Kidney epithelial cell (primary cell): Measurements from ENCODE around the gene MED22. TPM values are rescaled to one million over a fixed set of nuclear protein-coding genes. Genes with fewer than 3 reads are reported as not detected.

Experiments
- DNase-seq: peaks from one replicate; pipeline ENCODE4 v3.0.0-alpha.2; 2010; ENCODE audit warnings: low read depth
- H3K27me3 ChIP-seq: 2 replicates; pipeline ENCODE4 v1.6.0; 2011; ENCODE audit warnings: low read length; ENCODE audit not compliant: control insufficient read depth, insufficient read depth
- H3K36me3 ChIP-seq: 2 replicates; pipeline ENCODE4 v1.5.1; 2011; ENCODE audit warnings: low read length; ENCODE audit not compliant: control insufficient read depth, insufficient read depth
- H3K4me3 ChIP-seq: 2 replicates; pipeline ENCODE4 v1.5.1; 2011; ENCODE audit warnings: low read depth, mild to moderate bottlenecking, control low read depth, low read length
- total RNA-seq: library from RNA; depleted of rRNA; stranded (reverse); fragments of >200 nt; gene quantifications from 2 replicates; pipeline ENCODE4 v1.2.3, GENCODE V29; 2015
- TF ChIP-seq, protein P1 (sequence below): IDR thresholded peaks from 2 replicates; pipeline ENCODE4 v1.5.1; 2011; ENCODE audit warnings: mild to moderate bottlenecking, moderate library complexity, low read length, control low read depth, inconsistent platforms; ENCODE audit not compliant: insufficient read depth, poor library complexity, severe bottlenecking

Gene MED22
- total RNA-seq, 1 donor from 2014 or later = 51.8 TPM

DNA sequence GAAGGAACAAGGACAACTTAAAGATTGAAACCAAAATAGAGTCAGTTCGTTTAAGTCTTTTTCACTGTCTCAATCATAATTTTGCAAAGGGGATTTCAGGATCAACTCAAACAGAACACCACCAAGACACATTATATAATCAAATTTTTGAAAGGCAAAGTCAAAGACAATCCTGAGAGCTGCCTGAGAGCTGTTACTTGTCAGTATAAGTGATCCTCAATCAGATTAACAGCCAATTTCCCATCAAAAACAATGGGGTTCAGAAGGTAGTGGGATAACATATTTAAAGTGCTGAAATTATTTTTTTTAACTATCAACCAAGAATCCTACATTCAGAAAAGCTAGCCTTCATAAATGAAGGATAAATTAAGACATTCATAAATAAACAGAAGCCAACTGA lies 53.7 kb downstream of the MED22 start:
- H3K4me3 ChIP-seq = no peak overlapping the region
- TF ChIP-seq, protein P1, sequence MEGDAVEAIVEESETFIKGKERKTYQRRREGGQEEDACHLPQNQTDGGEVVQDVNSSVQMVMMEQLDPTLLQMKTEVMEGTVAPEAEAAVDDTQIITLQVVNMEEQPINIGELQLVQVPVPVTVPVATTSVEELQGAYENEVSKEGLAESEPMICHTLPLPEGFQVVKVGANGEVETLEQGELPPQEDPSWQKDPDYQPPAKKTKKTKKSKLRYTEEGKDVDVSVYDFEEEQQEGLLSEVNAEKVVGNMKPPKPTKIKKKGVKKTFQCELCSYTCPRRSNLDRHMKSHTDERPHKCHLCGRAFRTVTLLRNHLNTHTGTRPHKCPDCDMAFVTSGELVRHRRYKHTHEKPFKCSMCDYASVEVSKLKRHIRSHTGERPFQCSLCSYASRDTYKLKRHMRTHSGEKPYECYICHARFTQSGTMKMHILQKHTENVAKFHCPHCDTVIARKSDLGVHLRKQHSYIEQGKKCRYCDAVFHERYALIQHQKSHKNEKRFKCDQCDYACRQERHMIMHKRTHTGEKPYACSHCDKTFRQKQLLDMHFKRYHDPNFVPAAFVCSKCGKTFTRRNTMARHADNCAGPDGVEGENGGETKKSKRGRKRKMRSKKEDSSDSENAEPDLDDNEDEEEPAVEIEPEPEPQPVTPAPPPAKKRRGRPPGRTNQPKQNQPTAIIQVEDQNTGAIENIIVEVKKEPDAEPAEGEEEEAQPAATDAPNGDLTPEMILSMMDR = no peak
- no peaks in the 10 kb centered on the region for H3K36me3 ChIP-seq

DNA sequence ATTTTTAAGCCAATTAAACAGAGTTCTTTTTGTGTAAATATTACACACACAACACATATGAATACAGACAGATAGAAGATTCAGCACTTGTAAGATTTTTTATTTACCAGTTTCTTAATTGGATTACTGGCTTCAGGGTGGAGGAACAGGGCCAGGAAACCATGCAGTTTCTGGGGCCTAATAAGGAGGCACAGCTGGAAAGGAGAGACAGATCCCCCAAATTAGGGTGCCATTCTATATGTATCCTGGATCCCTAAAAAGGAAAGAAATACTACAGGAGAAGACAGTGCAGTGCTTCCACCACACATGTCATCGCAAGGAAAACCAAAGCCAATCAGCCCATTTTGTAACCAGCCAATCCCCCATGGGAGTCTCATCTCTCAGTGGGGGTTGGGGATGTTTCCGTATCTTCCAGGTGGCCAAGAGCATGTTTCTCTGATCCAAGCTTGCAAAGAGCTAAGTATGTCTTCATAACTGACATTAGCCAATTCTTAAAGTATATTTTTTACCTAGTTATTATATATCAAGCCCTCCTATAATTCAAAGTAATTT lies 57.1 kb downstream of the MED22 start:
- H3K36me3 ChIP-seq = no peaks in the 10 kb centered on the region

More for the DNA sequence above, 53.7 kb downstream of the MED22 start:
- DNase-seq = no peak
- H3K27me3 ChIP-seq = no peaks in the 10 kb centered on the region

More for the DNA sequence above, 57.1 kb downstream of the MED22 start:
- Histone ChIP-seq H3K4me3 (no peak overlapping the region), H3K27me3 (no peaks in the 10 kb centered on the region)
- TF ChIP-seq, protein P1 = no peak
- no peak for DNase-seq

Other genes starting within 250 kb of the MED22 start
- gene RALGDS, start 226.9 kb downstream of the MED22 start, total RNA-seq = 39.9 and 43.7 TPM in 2 replicates
- 8.8 and 12.4 TPM in 2 replicates for gene GBGT1, start 184.2 kb downstream of the MED22 start, total RNA-seq
- not detected in 2 replicates for gene OBP2B, start 138.9 kb downstream of the MED22 start, total RNA-seq
- gene ABO, start 72.9 kb downstream of the MED22 start, total RNA-seq = 1.8 TPM in 2 replicates
- gene SURF6, start 11.9 kb downstream of the MED22 start, total RNA-seq = 17.4 and 30.8 TPM in 2 replicates
- gene RPL7A, start 87 bp upstream of the MED22 start, total RNA-seq = 2,183 and 2,339 TPM in 2 replicates
- 39.2 and 56.4 TPM in 2 replicates for gene SURF1, start 8.4 kb upstream of the MED22 start, total RNA-seq
- 38.7 and 51.5 TPM in 2 replicates for gene SURF2, start 8.4 kb upstream of the MED22 start, total RNA-seq
- 188 and 198 TPM in 2 replicates for gene SURF4, start 27.9 kb upstream of the MED22 start, total RNA-seq
- gene STKLD1, start 28.2 kb upstream of the MED22 start, total RNA-seq = 0.27 TPM in 1 of 2 replicates, not detected in the other
- gene REXO4, start 69.9 kb upstream of the MED22 start, total RNA-seq = 21.9 and 23.1 TPM in 2 replicates
- gene ADAMTS13, start 74.2 kb upstream of the MED22 start, total RNA-seq = 2.0 and 2.4 TPM in 2 replicates
- gene CACFD1, start 111.8 kb upstream of the MED22 start, total RNA-seq = 24.4 and 24.6 TPM in 2 replicates
- 51.8 and 60.9 TPM in 2 replicates for gene SLC2A6, start 131.0 kb upstream of the MED22 start, total RNA-seq
- gene MYMK, start 176.8 kb upstream of the MED22 start, total RNA-seq = not detected in 2 replicates
- gene ADAMTSL2, start 186.6 kb upstream of the MED22 start, total RNA-seq = 0.54 and 1.2 TPM in 2 replicates